ENCODE results near the gene MOCS3.

GRCh38 chr20:50953821-50954220 is 4.8 kb upstream of the MOCS3 start:
- TF ChIP-seq CTCF (IDR thresholded peaks at IDR 0.05) (no peak), POLR2A (IDR thresholded peaks at IDR 0.05) (no peak)
